NCI-H2196 (cell line): Measurements from ENCODE around the gene PPP2R3B.
"Not testable (repeated sequence)": the region's sequence is repeated elsewhere in the genome, so short reads cannot be mapped to it uniquely, and the experiment has no call there.

Source experiments
- DNase-seq: peaks from one replicate; lab custom pipeline; 2025; ENCODE audit not compliant: unreplicated experiment; lab: John Stamatoyannopoulos, UW

Gene PPP2R3B

DNA sequence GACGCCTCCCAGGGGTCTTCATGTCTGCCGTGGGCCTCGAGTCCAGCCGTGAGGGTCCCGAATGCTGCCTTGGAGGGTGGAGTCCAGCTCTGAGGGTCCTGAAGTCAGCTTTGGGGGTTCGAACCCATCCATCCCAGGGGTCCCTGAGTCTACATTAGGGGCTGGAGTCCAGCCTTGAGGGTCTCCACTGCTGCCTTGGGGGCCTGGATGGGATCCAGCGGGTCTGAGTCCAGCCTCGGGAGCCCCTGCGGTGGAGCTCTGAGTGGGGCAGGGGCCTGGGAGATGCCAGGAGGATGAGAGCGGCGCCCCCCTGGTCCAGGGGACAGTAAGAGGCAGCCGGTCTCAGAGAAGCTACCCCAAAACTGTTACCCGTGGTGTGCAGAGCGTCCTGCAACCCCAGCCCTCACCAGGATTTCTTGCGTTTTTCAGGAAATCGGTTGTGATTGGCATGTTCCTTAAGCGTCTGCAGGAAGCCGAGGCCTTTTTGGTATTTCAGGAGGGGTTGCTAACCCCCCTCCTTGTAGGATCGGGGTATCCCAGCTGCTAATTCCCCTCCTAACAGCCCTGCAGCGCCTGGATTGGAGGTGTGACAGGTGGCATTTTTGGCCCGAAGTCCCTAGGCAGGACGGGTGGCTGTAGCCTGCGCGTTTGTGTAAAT, 66.5 kb downstream of the PPP2R3B start:
- no peak for DNase-seq

DNA sequence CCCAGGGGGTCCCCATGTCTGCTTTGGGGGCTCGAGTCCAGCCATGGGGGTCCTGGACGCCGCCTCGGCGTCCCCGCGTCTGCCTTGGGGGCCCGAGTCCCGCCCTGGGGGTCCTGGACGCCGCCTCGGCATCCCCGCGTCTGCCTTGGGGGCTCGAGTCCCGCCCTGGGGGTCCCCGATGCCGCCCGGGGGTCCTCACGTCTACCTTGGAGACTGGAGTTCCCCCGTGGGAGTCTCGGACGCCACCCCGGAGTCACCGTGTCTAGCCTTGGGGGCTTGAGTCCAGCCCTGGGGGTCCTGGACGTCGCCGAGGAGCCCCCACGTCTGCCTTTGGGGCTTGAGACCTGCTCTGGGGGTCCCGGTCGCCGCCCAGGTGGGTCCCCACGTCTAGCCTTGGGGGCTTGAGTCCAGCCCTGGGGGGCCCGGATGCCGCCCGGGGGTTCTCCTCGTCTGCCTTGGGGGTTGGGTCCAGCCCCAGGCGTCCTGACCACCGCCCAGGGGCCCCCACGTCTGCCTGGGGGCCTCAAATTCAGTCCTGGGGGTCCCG, 67.1 kb downstream of the PPP2R3B start:
- no peak for DNase-seq

DNA sequence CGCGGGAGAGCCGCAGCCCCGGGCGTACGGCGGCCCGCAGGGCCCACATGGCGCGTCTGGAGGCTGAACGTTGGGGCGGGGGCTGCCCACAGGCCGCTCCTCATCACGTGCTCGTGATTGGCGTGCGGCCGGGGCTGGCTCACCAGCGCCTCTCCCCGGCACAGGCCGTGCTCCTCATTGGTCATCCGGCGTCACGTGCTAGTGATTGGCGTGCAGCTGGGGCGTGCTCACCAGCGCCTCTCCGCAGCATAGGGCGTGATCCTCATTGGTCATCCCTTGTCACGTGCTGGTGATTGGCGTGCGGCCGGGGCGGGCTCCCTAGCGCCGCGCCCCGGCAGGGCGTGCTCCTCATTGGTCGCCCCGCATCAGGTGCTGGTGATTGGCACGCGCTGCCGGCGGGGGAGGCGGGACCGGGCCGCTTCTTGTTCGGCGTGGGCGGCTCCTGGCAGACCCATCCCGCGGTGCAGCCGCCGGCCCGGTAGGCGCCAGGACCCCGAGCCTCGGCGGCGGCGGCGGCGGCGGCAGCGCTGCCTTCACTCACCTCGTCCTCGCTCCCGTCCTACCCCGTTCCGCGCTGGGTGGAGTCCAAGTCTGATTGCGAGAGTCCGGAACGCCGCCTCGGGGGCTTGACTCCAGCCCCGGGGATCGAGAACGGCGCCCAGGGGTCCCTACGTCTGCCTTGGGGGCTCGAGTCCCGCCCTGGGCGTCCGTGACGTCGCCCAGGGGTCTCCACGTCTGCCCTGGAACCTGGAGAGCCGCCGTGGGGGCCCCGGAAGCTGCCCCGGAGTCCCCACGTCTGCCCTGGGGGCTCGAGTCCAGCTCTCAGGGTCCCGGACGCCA, 67.7 kb downstream of the PPP2R3B start, which contains the start of gene GTPBP6:
GTPBP6 (minus strand) TSS at position 58 of the 840 bp plus-strand sequence; CDS start at position 49, 9 bp downstream.
- DNase-seq: no peak

DNA sequence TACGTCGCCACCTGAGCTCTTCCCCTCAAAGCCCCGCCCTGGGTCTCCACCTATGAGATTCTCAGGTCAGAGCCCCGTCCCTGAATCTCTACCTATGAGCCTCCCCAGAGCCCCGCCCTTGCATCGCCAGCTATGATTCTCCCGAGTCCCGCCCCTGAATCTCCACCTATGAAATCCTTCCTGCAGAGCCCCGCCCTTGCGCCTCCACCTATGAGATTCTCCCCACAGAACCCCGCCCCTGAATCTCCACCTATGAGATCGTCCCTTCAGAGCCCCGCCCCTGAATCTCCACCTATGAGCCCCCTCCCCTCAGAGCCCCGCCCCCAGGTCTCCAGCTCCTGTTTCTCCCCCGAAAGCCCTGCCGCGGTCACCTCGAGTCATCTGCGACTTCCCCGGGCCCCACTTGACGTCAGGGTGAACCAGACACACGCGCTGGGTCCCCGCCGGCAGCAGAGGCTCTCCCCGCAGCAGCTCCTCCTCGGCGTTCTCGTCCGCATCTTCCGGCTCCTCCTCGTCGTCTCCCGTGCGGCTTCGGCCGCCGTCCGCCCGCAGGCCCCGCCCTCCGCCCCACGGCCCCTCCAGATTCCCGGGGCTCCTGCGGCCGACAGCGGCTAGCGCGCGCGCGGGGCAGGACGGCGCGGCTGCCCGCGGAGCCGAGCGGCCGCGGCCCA, 68.5 kb downstream of the PPP2R3B start:
- no peak for DNase-seq

DNA sequence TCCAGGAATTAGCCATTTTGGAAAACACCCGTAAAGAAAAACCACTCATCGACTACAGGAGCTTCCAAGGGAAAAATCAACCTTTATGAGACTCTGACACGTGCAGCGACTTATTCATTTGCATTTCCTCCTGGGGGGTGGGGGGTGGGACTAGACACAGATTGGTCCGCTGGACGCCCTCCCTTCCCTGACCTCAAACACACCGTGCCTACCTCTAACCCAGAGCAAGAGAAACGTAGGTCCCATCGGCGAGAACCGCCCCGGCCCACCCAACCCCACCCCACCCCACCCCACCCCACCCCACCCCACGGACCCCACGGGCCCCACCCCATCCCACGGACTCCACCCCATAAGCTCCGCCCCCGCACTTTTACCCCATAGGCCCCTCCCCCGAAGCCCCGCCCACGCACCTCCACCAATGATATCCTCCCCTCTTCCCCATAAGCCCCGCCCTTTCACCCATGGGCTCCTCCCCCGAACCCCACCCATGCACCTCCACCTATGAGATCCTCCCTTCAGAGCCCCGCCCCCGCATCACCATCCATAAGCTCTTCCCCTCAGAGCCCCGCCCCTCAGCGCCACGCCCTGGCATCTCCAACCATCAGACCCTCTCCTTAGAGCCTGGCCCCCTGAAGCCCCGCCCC, 69.2 kb downstream of the PPP2R3B start:
- no peak for DNase-seq

DNA sequence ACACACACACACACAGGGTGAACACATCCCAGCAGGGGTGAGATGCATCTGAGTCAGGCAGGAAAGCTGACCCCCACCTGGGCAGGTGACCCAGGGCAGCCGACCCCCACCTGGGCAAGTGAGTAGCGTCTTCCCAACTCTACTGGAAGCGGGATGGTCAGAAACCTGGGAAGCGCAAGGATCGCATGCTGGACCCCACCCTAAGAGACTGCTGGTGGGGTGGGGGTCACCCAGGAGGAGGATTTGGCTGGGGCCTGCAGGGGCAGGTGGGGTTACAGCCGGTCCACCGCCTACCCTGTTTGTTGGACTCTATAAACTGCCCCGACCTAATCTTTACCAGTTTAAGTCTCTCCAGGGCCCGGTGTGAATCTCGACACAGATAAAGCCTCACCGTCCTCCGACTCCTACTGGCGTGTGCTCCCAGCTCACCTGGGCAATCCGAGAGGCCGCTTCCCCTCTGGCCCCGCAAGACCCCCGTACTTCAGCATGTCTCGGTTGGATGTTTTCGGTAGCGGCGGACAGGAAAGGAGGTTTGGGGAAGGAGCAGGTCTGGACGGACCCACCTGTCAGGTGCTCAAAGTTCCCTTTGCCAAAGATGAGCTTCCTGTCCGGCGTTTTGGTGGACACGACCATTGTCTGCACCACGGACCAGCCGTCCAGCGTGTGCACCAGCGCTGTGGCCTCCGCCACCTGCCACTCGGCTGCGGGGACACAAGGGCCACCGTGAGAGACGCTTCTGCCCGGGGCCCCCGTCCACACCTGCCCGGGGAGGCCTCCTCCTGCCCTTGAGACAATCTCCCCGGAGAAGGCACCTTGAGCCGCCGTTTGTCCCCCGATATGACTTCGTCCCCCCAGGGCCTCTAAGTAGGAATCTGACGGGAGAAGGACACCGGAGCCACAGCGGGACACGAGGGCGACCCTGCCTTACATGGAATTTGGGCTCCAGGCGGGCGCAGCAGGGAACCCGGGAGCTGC, 70.1 kb downstream of the PPP2R3B start:
- no peak for DNase-seq

DNA sequence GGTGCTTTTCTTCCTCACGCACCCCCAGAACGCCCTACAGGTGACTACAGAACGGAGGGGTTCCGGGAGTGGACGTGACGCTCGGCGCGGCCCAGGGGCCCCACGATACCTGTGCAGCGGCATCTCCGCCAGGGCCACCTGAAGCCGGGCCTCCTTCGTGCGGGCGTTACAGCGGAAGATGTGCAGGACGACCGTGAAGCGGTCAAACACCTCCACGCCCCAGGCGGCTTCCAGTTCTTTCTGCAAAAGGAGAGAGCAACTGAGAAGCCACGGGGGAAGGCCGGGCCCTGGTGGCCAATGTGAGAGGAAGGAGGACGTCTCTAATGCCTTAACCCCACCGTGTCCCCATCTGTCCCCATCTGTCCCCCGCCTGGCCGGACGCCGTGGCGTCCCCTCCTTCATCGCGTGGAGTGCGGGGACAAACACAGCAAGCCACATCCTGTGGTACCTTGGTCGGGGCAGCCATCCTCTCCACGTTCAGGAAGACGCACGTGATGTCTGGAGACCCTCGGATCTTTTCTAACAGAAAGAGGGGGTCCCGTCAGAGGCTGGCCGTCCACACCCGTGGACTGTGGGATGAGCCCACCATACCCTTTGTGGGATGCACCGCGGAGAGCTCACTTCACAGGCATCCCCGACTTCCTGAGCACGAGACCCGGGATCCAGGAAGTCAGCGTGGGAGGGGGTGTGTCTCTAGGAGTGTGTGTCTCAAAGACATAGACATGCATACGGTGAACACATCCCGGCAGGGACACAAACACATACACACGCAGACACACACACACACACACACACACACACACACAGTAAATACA, 71.7 kb downstream of the PPP2R3B start:
- DNase-seq: no peak

DNA sequence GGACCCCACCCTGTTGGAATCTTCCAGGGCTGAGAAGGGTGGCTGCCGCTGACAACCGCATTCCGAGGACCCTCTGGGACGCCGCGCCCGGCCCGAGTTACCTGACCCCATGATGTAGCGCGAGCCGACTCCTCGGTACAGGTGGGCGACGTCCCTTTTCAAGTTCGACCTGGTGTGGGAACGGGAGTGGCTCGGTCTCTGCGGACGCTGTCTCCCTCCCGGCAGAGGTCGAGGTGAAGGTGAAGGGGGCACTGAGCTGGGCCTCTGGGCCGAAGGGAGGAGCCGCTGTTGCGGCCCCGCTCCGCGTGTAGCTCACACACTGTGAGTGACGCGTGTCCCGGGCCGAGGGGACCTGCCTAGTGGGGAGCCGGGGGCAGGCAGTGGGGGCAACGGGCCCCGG, 72.7 kb downstream of the PPP2R3B start:
- DNase-seq: no peak

DNA sequence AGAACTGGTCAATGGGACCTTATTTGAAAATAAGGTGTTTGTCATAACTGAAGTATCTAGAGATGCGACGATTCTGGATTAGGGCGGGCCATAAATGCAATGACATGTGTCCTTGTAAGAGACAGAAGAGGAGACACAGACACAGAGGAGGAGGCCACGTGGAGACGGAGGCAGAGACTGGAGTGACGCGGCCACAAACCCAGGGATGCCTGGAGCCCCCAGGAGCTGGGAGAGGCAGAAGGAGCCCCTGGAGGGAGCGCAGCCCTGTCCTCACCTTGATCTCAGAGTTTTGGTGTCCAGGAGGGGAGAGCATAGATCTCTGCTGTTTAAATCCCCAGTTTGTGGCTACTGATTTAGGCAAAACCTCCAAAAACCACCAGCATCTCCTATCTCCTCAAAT, 73.2 kb downstream of the PPP2R3B start:
- DNase-seq: no peak

DNA sequence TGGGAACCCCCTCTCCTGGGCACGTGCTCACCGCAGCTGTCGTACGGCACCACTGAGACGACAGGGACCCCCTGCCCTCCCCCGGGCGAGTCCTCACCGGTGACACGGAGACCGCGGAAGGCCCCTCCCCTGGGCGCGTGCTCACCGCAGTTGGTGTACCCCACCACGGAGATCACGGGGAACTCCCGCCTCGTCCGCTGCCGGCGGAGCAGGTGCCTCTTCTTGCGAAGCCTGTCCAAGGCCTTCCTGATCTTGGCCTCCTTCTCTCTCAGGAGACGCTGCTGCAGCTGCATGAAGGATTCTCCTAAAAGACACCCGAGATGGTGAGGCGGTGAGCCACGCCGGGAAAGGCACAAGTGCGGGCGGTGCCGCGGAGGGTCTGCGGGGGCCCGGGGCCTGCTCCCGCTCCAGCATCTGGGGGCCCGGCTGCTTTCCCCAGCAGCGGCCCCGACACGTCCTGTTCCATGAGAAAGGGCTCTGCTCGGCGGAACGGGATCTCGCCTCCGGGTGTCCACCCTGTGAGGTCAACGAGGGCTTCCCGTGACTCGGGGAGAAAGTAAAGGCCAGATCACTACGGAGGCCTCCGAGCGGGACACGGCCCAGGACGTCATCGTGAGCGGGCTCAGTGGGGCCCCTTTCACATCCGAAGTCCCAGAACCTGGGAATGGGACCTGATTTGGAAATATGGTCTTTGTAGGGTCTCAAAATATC, 73.9 kb downstream of the PPP2R3B start:
- DNase-seq: no peak

DNA sequence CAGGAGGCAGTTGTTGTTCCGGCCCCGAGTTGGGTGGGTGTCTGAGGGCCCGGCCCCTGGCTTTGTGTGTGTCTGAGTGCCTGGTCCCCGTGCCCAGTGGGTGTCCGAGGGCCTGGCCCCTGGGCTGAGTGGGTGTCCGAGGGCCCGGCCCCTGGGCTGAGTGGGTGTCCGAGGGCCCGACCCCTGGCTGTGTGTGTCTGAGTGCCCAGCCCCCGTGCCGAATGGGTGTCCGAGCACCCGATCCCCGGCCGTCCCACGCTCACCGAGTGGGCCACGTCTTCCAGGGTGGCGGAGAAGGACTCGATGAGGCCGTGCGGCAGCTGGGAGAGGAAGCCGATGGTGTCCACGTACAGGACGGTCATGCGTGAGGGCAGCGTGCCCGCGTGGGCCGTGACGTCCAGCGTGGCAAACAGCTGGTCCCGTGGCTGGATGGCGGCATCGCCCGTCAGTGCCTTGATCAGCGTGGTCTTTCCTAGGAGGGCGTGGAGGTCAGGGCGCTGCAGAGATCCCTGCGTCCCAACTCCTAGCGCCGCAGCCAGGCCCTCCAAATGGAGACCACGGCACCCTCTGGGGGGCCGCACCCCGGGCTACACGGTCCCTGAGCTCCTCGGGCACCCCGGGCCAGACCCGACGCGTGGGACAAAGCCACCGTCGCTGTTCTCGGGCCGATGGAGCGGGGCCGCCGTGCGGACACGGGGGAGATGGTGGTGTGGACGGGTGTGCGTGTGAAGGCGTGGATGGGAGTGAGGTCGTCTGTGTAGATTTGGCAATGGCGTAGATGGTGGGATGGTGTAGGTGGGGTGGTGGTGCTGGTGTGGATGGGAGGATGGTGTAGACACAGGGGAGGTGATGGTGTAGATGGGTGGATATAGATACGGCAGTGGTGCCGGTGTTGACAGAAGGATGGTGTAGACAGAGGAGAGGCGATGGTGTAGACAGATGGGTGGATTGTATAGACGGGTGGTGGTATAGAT, 75.3 kb downstream of the PPP2R3B start:
- no peak for DNase-seq

DNA sequence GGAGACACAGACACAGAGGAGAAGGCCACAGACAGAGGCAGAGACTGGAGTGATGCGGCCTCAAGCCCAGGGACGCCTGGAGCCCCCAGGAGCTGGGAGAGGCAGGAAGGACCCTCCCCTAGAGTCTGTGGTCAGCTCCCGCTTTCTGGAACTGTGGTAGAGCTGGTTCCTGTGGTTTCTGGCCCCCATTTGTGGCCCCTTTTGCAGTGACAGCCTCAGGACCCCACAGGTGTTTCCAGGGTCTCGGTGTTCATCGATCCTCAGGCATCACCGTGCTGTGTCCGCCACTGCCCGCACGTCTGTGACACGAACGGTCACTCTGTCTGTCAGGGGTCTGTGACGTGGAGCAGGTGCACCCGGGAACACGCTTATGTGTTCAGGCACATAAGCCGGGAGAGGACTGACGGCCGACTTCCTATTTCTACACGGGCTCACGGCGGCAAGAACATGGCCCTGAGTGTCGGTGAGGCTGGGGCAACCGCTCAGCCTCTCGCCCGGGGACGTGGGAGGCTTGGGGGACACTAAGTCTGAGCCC, 76.0 kb downstream of the PPP2R3B start:
- no peak for DNase-seq

DNA sequence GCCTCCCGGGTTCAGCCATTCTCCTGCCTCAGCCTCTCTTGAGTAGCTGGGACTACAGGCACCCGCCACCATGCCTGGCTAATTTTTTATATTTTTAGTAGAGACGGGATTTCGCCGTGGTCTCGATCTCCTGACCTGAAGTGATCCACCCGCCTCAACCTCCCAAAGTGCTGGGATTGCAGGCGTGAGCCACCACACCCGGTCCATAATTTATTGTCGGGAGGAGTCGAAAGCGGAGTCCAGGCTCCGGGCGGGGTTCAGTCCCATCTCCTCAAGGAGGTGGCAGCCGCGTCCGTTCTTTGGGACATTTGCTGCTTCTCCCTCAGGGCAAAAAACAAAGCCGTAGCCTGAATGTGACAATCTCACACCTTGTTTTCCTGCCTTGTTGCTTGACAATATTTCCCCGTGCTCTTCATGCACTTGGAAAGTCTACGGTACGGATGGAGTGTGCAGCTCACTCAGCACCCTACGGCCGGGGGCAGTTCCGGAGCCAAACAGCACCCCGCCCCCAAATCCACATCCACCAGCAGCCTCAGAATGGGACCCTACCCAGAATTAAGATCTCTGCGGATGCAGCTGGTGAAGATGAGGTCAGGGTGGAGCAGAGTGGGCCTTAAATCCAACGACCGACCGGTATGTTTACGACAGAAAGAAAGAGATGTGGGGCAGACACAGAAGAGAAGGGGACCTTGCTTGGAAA, 77.7 kb downstream of the PPP2R3B start:
- no peak for DNase-seq

DNA sequence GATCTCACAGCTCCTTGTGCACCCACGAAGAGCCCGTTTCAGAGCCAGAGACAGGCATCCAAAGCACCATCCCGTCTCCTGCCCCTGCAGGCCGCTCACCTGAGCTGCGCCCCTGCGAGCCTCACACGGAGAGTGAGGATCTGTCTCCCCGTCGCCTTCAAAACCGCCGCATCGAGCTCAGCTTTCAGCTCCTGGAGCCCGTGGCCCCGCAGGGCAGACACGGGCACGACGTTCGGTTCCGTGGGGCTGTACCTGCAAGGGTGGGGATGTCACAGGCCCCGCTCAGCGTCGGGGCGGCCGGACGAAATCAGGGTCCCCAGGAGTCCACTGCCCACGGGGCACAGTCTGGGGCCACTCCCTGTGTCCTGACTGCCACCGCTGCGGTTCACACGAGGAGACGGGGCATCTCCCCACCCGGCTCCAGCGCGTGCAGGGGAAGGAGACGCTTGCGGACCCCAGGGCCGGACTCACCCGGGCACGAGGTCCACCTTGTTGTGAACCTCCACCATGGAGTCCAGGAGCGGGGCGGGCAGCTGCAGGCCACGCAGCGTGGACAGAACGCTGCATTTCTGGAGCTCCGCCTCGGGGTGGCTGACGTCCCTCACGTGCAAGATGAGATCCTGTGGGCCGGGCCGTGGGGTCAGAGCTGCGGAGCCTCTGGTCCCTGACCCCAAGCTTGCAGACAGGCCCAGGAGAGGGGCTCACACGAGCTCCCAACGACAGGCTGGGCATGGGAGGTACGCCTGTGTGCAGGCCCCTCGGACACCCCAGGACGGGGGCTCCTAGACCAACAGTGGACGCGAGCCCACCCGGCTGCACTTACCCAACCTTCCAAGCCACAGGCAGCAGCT, 79.2 kb downstream of the PPP2R3B start:
- no peak for DNase-seq

DNA sequence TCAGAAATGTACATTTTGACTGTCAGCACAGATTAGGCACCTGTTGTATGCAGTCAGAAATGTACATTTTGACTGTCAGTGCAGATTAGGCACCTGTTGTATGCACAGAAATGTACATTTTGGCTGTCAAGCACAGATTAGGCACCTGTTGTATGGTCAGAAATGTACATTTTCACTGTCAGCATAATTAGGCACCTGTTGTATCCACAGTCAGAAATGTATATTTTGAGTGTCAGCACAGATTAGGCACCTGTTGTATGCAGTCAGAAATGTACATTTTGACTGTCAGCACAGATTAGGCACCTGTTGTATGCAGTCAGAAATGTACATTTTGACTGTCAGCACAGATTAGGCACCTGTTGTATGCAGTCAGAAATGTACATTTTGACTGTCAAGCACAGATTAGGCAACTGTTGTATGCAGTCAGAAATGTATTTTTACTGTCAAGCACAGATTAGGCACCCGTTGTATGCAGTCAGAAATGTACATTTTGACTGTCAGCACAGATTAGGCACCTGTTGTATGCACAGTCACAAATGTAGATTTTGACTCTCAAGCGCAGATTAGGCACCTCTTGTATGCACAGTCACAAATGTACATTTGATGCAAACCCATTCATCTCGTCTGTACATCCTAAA, 80.0 kb downstream of the PPP2R3B start:
- not testable (repeated sequence) for DNase-seq
